HCT116 (cell line): Measurements from ENCODE around the gene HYKK.
"Not testable (repeated sequence)": the region's sequence is repeated elsewhere in the genome, so short reads cannot be mapped to it uniquely, and the experiment has no call there.

Experiments
- POLR2A ChIP-seq: IDR thresholded peaks from 2 replicates; pipeline ENCODE4 v1.7.0; 2011; ENCODE audit warnings: borderline replicate concordance; ENCODE audit not compliant: insufficient read depth, insufficient read length; ENCODE audit errors: extremely low read depth
- RAD21 ChIP-seq: IDR thresholded peaks from 2 replicates; pipeline ENCODE4 v1.6.1; 2012; ENCODE audit warnings: low read depth, mild to moderate bottlenecking
- YY1 ChIP-seq: IDR thresholded peaks from 2 replicates; pipeline ENCODE4 v1.6.1; 2011; ENCODE audit warnings: low read length, low read depth, moderate library complexity, mild to moderate bottlenecking; ENCODE audit not compliant: insufficient replicate concordance; ENCODE audit errors: extremely low read depth
- TF ChIP-seq, protein P1 (sequence below), 3 experiments: fragments of 200-600 bp in 1 of 3; sonication (generic) in 1 of 3; IDR thresholded peaks in 2 of 3; conservative IDR thresholded peaks in 1 of 3; 2 replicates each; pipeline ENCODE4 v1.5.1; 2012 to 2017; ENCODE audit warnings: low read depth in 2 of 3, low read length in 2 of 3, antibody characterized with exemption in 1 of 3, borderline replicate concordance in 1 of 3, control low read depth in 1 of 3, mild to moderate bottlenecking in 1 of 3, mixed read lengths in 1 of 3, mixed run types in 1 of 3, moderate library complexity in 1 of 3; ENCODE audit not compliant: insufficient read depth in 1 of 3

DNA sequence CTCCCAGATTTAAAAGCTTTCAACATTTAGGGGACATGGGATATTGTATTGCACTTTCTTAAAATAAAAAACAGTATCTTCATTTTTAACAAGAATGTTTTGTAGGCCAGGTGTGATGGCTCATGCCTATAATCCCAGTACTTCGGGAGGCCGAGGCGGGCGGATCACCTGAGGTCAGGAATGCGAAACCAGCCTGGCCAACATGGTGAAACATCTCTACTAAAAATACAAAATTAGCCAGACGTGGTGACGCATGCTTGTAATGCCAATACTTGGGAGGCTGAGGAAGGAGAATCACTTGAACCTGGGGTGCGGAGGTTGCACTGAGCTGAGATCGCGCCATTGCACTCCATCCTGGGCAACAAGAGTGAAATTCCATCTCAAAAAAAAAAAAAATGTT lies 52.8 kb downstream of the HYKK start:
- not testable (repeated sequence) for TF ChIP-seq POLR2A, RAD21, YY1
- TF ChIP-seq, protein P1, sequence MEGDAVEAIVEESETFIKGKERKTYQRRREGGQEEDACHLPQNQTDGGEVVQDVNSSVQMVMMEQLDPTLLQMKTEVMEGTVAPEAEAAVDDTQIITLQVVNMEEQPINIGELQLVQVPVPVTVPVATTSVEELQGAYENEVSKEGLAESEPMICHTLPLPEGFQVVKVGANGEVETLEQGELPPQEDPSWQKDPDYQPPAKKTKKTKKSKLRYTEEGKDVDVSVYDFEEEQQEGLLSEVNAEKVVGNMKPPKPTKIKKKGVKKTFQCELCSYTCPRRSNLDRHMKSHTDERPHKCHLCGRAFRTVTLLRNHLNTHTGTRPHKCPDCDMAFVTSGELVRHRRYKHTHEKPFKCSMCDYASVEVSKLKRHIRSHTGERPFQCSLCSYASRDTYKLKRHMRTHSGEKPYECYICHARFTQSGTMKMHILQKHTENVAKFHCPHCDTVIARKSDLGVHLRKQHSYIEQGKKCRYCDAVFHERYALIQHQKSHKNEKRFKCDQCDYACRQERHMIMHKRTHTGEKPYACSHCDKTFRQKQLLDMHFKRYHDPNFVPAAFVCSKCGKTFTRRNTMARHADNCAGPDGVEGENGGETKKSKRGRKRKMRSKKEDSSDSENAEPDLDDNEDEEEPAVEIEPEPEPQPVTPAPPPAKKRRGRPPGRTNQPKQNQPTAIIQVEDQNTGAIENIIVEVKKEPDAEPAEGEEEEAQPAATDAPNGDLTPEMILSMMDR (IDR thresholded peaks at IDR 0.05 in 2 of 3, conservative IDR thresholded peaks at IDR 0.05 in 1 of 3; ENCODE audit: borderline replicate concordance in 1 of 3, insufficient read depth in 1 of 3, low read depth in 2 of 3, low read length in 2 of 3) = not testable (repeated sequence)
